Activated naive CD4-positive, alpha-beta T cell treated with anti-CD3 and anti-CD28 coated beads, Interleukin-2, amount 10 ng/mL, durations not matched to agents 7 days and 5 days (primary cell): Measurements from ENCODE around the gene ERCC3.
A peak's percentile ranks its signal among the peaks of the same experiment; 100 is the strongest.
"Not testable (repeated sequence)": the region's sequence is repeated elsewhere in the genome, so short reads cannot be mapped to it uniquely, and the experiment has no call there.

Experiments used
- CTCF ChIA-PET: fragments of 350-600 bp; sonication (Branson Sonifier 250); formaldehyde crosslinking; loops from one replicate; lab custom pipeline; 2021; ENCODE audit warnings: antibody characterized with exemption; lab: Charles Lee
- DNase-seq: peaks from one replicate; pipeline ENCODE4 v3.0.0-alpha.2; 2020
- H3K27ac Mint-ChIP-seq: one replicate; pipeline ENCODE4 v1.8.0; 2021; ENCODE audit warnings: mild to moderate bottlenecking, moderate library complexity, mixed read lengths
- H3K27me3 Mint-ChIP-seq: one replicate; pipeline ENCODE4 v1.8.0; 2021; ENCODE audit warnings: mild to moderate bottlenecking, mixed read lengths
- H3K36me3 Mint-ChIP-seq: one replicate; pipeline ENCODE4 v1.8.0; 2021; ENCODE audit warnings: mixed read lengths
- H3K4me1 Mint-ChIP-seq: one replicate; pipeline ENCODE4 v1.8.0; 2021; ENCODE audit warnings: mixed read lengths
- H3K4me3 Mint-ChIP-seq: one replicate; pipeline ENCODE4 v1.8.0; 2021; ENCODE audit warnings: mild to moderate bottlenecking, moderate library complexity, mixed read lengths
- H3K9me3 Mint-ChIP-seq: one replicate; pipeline ENCODE4 v1.8.0; 2021; ENCODE audit warnings: mixed read lengths

Gene ERCC3

DNA sequence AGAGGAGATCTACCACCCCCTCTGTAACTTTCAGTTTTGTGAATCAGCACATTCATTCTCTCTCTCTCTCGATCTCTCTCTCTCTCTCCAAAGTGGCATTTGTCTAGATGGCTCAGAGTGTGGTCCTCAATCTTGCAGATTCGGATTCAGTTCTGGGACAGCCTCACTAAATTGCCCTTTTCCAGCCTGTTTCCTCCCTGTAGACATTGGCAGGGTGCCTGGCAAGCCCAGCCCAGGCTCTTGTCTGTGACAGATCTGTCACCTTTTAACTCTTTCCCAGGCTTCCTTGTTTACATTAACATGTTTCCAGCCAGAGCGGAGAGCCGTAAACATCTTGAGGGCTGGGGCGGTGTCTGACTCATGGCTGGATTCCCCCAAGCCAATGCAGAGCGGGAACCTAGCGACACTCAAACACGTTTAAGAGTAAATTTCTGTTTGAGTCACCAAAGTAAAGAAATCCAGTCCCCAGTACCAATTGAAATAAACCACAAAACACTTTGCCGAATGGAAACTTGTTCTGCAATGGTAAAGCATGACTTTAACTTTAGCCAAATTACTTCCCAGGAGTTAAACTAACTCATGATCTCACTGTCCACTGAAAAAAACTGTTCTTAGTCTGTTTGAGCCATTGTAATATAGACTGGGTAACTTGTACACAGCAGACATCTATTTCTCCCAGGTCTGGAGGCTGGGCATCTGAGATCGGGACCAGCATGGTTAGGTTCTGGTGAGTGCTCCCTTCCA, 67.3 kb downstream of the ERCC3 start:
- no peak overlapping the region for H3K4me3 Mint-ChIP-seq
- peaks cover 4% of the 10 kb centered on the region for H3K9me3 Mint-ChIP-seq
- no peak for DNase-seq
- peaks cover 41% of the 10 kb centered on the region for H3K27me3 Mint-ChIP-seq
- H3K27ac Mint-ChIP-seq: no peak overlapping the region
- H3K36me3 Mint-ChIP-seq: no peaks in the 10 kb centered on the region
- no peaks in the 10 kb centered on the region for H3K4me1 Mint-ChIP-seq
- CTCF ChIA-PET: interaction anchor here (0.6 kb wide), 1 partner anchor 189 kb away, joined by 3 read pairs; no protein-coding TSS in a partner anchor

- no peaks in the 10 kb centered on the region for H3K4me1 Mint-ChIP-seq
- H3K27me3 Mint-ChIP-seq: peaks cover 47% of the 10 kb centered on the region
- H3K4me3 Mint-ChIP-seq: no peak overlapping the region
- H3K27ac Mint-ChIP-seq: no peak overlapping the region
- no peaks in the 10 kb centered on the region for H3K36me3 Mint-ChIP-seq
- peaks cover 4% of the 10 kb centered on the region for H3K9me3 Mint-ChIP-seq
- no peak for DNase-seq
- CTCF ChIA-PET: no interaction called here
Observed at GRCh38 chr2:127226132-127226519, 67.8 kb downstream of the ERCC3 start.

DNA sequence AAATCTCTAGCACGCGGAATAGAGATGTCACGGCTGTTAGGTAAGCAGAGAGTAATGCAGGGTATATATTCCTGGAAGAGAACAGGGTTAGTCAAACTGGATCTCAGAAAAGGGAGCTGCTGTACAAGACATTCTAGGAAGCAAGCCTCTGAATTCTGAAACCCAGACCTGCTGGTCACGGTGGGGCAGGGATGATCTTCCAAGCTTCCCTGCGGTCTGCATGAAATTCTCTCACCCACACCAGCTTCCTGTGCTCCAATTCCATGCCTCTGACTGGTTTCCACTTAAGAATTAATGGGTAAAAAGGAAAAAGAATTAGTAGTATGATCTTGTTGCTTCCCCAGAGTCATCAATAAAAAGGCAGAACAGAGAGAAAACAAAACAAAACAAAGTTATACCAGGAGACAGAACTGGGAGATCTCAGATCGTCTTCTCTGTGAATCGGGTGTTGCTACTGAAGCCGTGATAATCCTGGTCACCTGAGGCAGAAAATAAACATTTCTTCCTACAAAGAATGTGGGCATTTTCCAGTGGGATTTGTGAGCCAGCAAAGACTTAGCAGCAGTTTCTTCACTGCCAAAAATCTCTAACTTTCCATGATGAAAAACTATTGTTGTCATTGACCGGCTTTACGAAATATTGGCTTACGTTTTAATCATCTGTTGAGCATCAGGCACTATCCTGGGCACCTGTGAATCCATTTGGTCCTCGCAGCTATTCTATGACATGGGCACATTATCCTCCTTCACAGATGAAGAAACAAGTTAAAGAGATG, 68.6 kb downstream of the ERCC3 start:
- no peaks in the 10 kb centered on the region for H3K36me3 Mint-ChIP-seq
- H3K27ac Mint-ChIP-seq: no peak overlapping the region
- no peak for DNase-seq
- CTCF ChIA-PET: no interaction called here
- H3K9me3 Mint-ChIP-seq: peaks cover 4% of the 10 kb centered on the region
- peaks cover 54% of the 10 kb centered on the region for H3K27me3 Mint-ChIP-seq
- peaks cover 6% of the 10 kb centered on the region for H3K4me1 Mint-ChIP-seq
- no peak overlapping the region for H3K4me3 Mint-ChIP-seq

DNA sequence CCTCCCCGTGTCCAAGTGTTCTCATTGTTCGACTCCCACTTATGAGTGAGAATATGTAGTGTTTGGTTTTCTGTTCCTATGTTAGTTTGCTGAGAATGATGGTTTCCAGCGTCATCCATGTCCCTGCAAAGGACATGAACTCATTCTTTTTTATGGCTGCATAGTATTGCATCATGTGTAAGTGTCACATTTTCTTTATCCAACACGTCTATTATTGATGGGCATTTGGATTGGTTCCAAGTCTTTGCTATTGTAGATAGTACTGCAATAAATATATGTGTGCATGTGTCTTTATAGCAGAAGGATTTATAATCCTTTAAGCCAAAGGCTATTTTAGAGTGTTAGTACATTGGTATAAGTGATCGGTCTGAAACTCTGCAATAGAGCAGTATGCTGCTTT, 69.8 kb downstream of the ERCC3 start:
- H3K27me3 Mint-ChIP-seq: peaks cover 66% of the 10 kb centered on the region
- DNase-seq, H3K4me1 Mint-ChIP-seq, H3K27ac Mint-ChIP-seq, H3K4me3 Mint-ChIP-seq, H3K36me3 Mint-ChIP-seq, H3K9me3 Mint-ChIP-seq, CTCF ChIA-PET: not testable (repeated sequence)

GRCh38 chr2:127220768-127221527, 73.0 kb downstream of the ERCC3 start:
- Mint-ChIP-seq H3K27ac (no peak overlapping the region), H3K9me3 (no peaks in the 10 kb centered on the region), H3K4me3 (no peak overlapping the region), H3K4me1 (peaks cover 16% of the 10 kb centered on the region), H3K36me3 (peaks cover 2% of the 10 kb centered on the region), H3K27me3 (peaks cover 89% of the 10 kb centered on the region)
- DNase-seq: no peak
- CTCF ChIA-PET: no interaction called here

DNA sequence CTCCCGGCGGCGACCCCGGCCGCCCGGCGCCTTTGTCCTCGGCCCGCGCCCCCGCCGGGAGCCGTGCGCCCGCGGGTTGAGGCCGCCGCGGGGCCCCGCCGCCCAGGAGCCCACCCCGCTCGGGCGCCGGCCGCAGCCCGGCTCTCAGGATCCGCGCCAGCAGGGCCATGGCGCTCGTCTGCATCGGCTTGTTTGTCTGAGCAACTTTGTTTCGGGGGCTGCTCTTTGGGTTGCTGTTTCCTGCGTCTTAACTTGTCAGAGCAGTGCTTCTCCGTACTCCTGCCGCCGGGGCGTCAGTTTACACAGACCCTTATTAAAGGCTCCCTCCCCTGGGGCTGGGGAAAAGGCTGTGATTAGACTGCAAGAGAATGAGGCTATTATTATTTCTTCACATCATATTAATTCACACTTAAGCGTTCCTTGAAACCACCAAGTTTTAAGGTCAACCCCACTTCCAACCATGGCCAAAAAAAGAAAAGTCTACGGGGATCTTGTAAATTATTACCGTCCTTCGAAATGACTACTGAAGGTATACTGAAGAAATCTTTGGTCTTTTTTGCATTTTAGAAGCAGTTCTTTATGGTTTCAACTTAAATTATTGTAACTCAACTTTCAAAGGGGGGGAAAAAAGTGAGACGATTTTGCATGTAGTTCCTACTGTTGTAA, 73.7 kb downstream of the ERCC3 start, which contains the start of gene CYP27C1:
TSS of gene CYP27C1 (minus strand) at position 198 of the 666 bp plus-strand sequence. CDS start at position 169, 29 bp downstream.
- CTCF ChIA-PET: no interaction called here
- peak within 1 kb of the TSS; percentile 68 for H3K4me3 Mint-ChIP-seq
- peaks cover 2% of the 10 kb centered on the region for H3K36me3 Mint-ChIP-seq
- H3K9me3 Mint-ChIP-seq: no peaks in the 10 kb centered on the region
- H3K27me3 Mint-ChIP-seq: peaks cover 86% of the 10 kb centered on the region
- peaks cover 16% of the 10 kb centered on the region for H3K4me1 Mint-ChIP-seq
- no peak within 1 kb of the TSS for H3K27ac Mint-ChIP-seq
- peak; percentile 26 for DNase-seq

- no peak for DNase-seq
- CTCF ChIA-PET: no interaction called here
- Mint-ChIP-seq H3K27ac (no peak overlapping the region), H3K4me1 (peaks cover 16% of the 10 kb centered on the region), H3K27me3 (peaks cover 80% of the 10 kb centered on the region), H3K9me3 (no peaks in the 10 kb centered on the region), H3K36me3 (peaks cover 2% of the 10 kb centered on the region), H3K4me3 (no peak overlapping the region)
Observed at GRCh38 chr2:127219171-127220070, 74.5 kb downstream of the ERCC3 start.

GRCh38 chr2:127218812-127219170, 75.2 kb downstream of the ERCC3 start:
- H3K4me1 Mint-ChIP-seq: peaks cover 16% of the 10 kb centered on the region
- H3K36me3 Mint-ChIP-seq: peaks cover 2% of the 10 kb centered on the region
- peaks cover 82% of the 10 kb centered on the region for H3K27me3 Mint-ChIP-seq
- CTCF ChIA-PET: no interaction called here
- H3K4me3 Mint-ChIP-seq: no peak overlapping the region
- no peak overlapping the region for H3K27ac Mint-ChIP-seq
- no peak for DNase-seq
- H3K9me3 Mint-ChIP-seq: no peaks in the 10 kb centered on the region

- Mint-ChIP-seq H3K36me3 (peaks cover 2% of the 10 kb centered on the region), H3K27me3 (peaks cover 82% of the 10 kb centered on the region), H3K4me3 (no peak overlapping the region)
Observed at GRCh38 chr2:127217470-127218325, 76.2 kb downstream of the ERCC3 start.

DNA sequence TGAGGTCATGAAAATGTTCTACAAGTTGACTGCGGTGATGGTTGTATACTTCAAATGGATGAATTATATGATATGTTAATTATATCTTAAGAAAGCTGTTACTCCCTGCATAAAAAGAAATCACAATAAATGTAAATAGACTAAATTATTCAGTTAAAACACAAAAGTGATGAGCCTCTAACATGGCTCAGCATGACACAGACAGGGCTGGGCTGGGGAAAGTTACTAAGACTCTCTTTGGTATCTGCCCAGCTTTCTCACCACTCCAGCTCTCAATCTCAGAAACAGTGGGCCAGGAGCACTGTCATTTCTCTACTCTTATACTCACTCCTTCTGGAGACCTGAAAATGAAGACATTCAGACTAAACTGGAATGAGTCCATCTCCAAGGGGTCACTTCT, 77.4 kb downstream of the ERCC3 start:
- H3K27ac Mint-ChIP-seq: no peak overlapping the region
- H3K27me3 Mint-ChIP-seq: peaks cover 82% of the 10 kb centered on the region
- no peaks in the 10 kb centered on the region for H3K9me3 Mint-ChIP-seq
- peaks cover 16% of the 10 kb centered on the region for H3K4me1 Mint-ChIP-seq
- no peak for DNase-seq
- CTCF ChIA-PET: interaction anchor here (1.1 kb wide), 1 partner anchor 149 kb away, joined by 3 read pairs; no protein-coding TSS in a partner anchor
- no peak overlapping the region for H3K4me3 Mint-ChIP-seq
- peaks cover 2% of the 10 kb centered on the region for H3K36me3 Mint-ChIP-seq

More at GRCh38 chr2:127217470-127218325, 76.2 kb downstream of the ERCC3 start:
- H3K9me3 Mint-ChIP-seq: no peaks in the 10 kb centered on the region
- H3K27ac Mint-ChIP-seq: no peak overlapping the region
- CTCF ChIA-PET: no interaction called here
- no peak for DNase-seq
- H3K4me1 Mint-ChIP-seq: peaks cover 16% of the 10 kb centered on the region

GRCh38 chr2:127216095-127216494, 77.8 kb downstream of the ERCC3 start:
- Mint-ChIP-seq H3K4me1 (peaks cover 16% of the 10 kb centered on the region), H3K4me3 (no peak overlapping the region), H3K9me3 (no peaks in the 10 kb centered on the region), H3K27ac (no peak overlapping the region), H3K27me3 (peaks cover 79% of the 10 kb centered on the region), H3K36me3 (peaks cover 2% of the 10 kb centered on the region)
- CTCF ChIA-PET: interaction anchor here (1.1 kb wide), 1 partner anchor 148 kb away, joined by 3 read pairs; no protein-coding TSS in a partner anchor
- no peak for DNase-seq

- DNase-seq, H3K27ac Mint-ChIP-seq, CTCF ChIA-PET, H3K4me3 Mint-ChIP-seq, H3K9me3 Mint-ChIP-seq, H3K4me1 Mint-ChIP-seq, H3K36me3 Mint-ChIP-seq: not testable (repeated sequence)
- H3K27me3 Mint-ChIP-seq: peaks cover 63% of the 10 kb centered on the region
Observed at GRCh38 chr2:127214201-127214600, 79.7 kb downstream of the ERCC3 start.
